GM12878 (cell line): ENCODE results near the gene NEBL. TPM values are rescaled to one million over a fixed set of nuclear protein-coding genes. Genes with fewer than 3 reads are reported as not detected.

Experiments used
- ATAC-seq: fragments of 200-7000 bp; cut with Tn5 transposase; 3 replicates; pipeline ENCODE4 v1.9.1; 2020; ENCODE audit warnings: mild to moderate bottlenecking, moderate library complexity
- BruUV-seq: library from RNA; stranded (reverse); fragments of 400-500 nt; replicated peaks from 2 replicates; lab custom pipeline; 2021; lab: Mats Ljungman, UMichigan
- CTCF ChIA-PET: fragments of 300-600 bp; sonication (Branson Sonifier 250); formaldehyde crosslinking; extraction: SDS; loops from one replicate; lab custom pipeline; 2021; ENCODE audit warnings: inconsistent platforms; lab: Yijun Ruan, JAX
- POLR2A ChIA-PET: fragments of 350-600 bp; formaldehyde crosslinking; extraction: SDS; loops from one replicate; lab custom pipeline; 2021; ENCODE audit warnings: inconsistent platforms; lab: Charles Lee
- RAD21 ChIA-PET: fragments of 300-600 bp; sonication (Branson Sonifier 250); formaldehyde crosslinking; loops from one replicate; lab custom pipeline; 2023; ENCODE audit warnings: antibody characterized with exemption; ENCODE audit not compliant: unreplicated experiment; lab: Charles Lee
- SMC1A ChIA-PET: fragments of 300-600 bp; sonication (Branson Sonifier 250); formaldehyde crosslinking; loops from one replicate; lab custom pipeline; 2023; ENCODE audit not compliant: unreplicated experiment, uncharacterized antibody; lab: Charles Lee
- DNase-seq: peaks from one replicate; pipeline ENCODE4 v3.0.0-alpha.2; 2011; ENCODE audit warnings: low read depth, low spot score
- FAIRE-seq: peaks from 3 replicates; lab custom pipeline; 2011; peaks lifted over from hg19 to GRCh38; lab: Jason Lieb, UNC
- H2AFZ ChIP-seq: 2 replicates; pipeline ENCODE4 v1.6.0; 2011; ENCODE audit warnings: low read depth, low read length, control low read depth; ENCODE audit not compliant: control insufficient read depth
- H3K27ac ChIP-seq: 2 replicates; pipeline ENCODE4 v1.5.1; 2011; ENCODE audit warnings: control low read depth; ENCODE audit not compliant: control insufficient read depth, insufficient read depth
- H3K27me3 ChIP-seq, 2 experiments: replicated peaks in 1 of 2; 2 replicates each; pipeline versions ENCODE4 v1.6.0 to v1.6.1; 2011; ENCODE audit warnings: low read length in 1 of 2; ENCODE audit not compliant: control insufficient read depth in 2 of 2, insufficient read depth in 2 of 2
- H3K36me3 ChIP-seq, 2 experiments: 2 replicates each; pipeline ENCODE4 v1.5.1; 2011; ENCODE audit warnings: low read length in 1 of 2; ENCODE audit not compliant: control insufficient read depth in 2 of 2, insufficient read depth in 2 of 2
- H3K4me1 ChIP-seq: 2 replicates; pipeline ENCODE4 v1.6.1; 2011; ENCODE audit warnings: mild to moderate bottlenecking, low read length, moderate library complexity, mixed read lengths; ENCODE audit not compliant: control insufficient read depth, insufficient read depth
- H3K4me2 ChIP-seq: 2 replicates; pipeline ENCODE4 v1.6.0; 2011; ENCODE audit warnings: control low read depth; ENCODE audit not compliant: control insufficient read depth, insufficient read depth
- H3K4me3 ChIP-seq: fragments of 200-600 bp; sonication (generic); 2 replicates; pipeline ENCODE4 v1.5.1; 2016
- H3K79me2 ChIP-seq: 2 replicates; pipeline ENCODE4 v1.6.0; 2011; ENCODE audit warnings: low read length; ENCODE audit not compliant: control insufficient read depth, insufficient read depth
- H3K9ac ChIP-seq: 2 replicates; pipeline ENCODE4 v1.8.0; 2011; ENCODE audit warnings: low read length, control low read depth, mixed read lengths; ENCODE audit not compliant: control insufficient read depth, insufficient read depth
- H3K9me3 ChIP-seq: replicated peaks from 3 replicates; pipeline ENCODE4 v1.5.1; 2011; ENCODE audit warnings: mild to moderate bottlenecking, low read length; ENCODE audit not compliant: control insufficient read depth, insufficient read depth
- H4K20me1 ChIP-seq: 2 replicates; pipeline ENCODE4 v1.6.0; 2011; ENCODE audit not compliant: control insufficient read depth, insufficient read depth
- MYC ChIP-seq: IDR thresholded peaks from 2 replicates; pipeline ENCODE4 v1.6.1; 2011; ENCODE audit warnings: mild to moderate bottlenecking, low read length, moderate library complexity, inconsistent platforms; ENCODE audit not compliant: insufficient read depth, insufficient replicate concordance, insufficient read length, severe bottlenecking
- SREBF2 ChIP-seq: IDR thresholded peaks from 2 replicates; pipeline ENCODE4 v1.6.1; 2012; ENCODE audit warnings: mild to moderate bottlenecking, low read length
- WRNIP1 ChIP-seq: IDR thresholded peaks from 2 replicates; pipeline ENCODE4 v1.6.1; 2011; ENCODE audit warnings: low read depth, low read length, improper control_type of control experiment, borderline replicate concordance
- WGBS: methylation state at CpG from one replicate; pipeline ENCODE4 v1.1.6; 2016; ENCODE audit warnings: low lambda C conversion rate; ENCODE audit not compliant: insufficient replicate concordance, insufficient coverage; ENCODE audit errors: missing lambda C conversion rate; 5-methylcytosine and 5-hydroxymethylcytosine counted together
- in situ Hi-C: fragments of 300-500 bp; cut with MboI; formaldehyde crosslinking; loops from 9 replicates; pipeline ENCODE4 v1.14.3; 2018; ENCODE audit warnings: mixed read lengths
- intact Hi-C: fragments of 100-400 bp; cut with micrococcal nuclease; formaldehyde crosslinking; loops from one replicate; pipeline ENCODE4 v1.14.2; 2022; ENCODE audit not compliant: unreplicated experiment
- polyA plus RNA-seq, 11 experiments: library from polyadenylated mRNA; depleted of rRNA in 4 of 11; unstranded in 6 of 11; stranded (reverse) in 5 of 11; fragments of >200 nt; fragmentation: Nextera tagmentation in 4 of 11; fragmentation: Illumina TruSeq in 1 of 11; extraction: Ambion mirVana in 4 of 11; extraction: Trizol in 1 of 11; gene quantifications; 1 replicate in 1 of 11; 2 replicates in 10 of 11; pipeline versions ENCODE4 v1.2.1 to v1.2.3, GENCODE V29; 2011 to 2016; ENCODE audit warnings: inconsistent platforms in 2 of 11, missing spikeins in 2 of 11, low read depth in 1 of 11
- total RNA-seq, 4 experiments: library from RNA; depleted of rRNA in 3 of 4; stranded (reverse); fragments of >200 nt in 3 of 4; fragmentation: Illumina TruSeq in 1 of 4; extraction: Trizol in 1 of 4; gene quantifications; 2 replicates each; pipeline versions ENCODE4 v1.2.1 to v1.2.3, GENCODE V29; 2013 to 2021
- TF ChIP-seq, protein P1 (sequence below): fragments of 150-350 bp; IDR thresholded peaks from 2 replicates; pipeline ENCODE4 v1.6.1; 2016; ENCODE audit warnings: low read depth, low read length

Gene NEBL
- total and polyA plus RNA-seq, 10 of the 15 experiments (the other 5 are each of a cell fraction or from before 2014, with no cell fraction given) = 0.04 to 0.56 (median 0.11) TPM; not detected in 6

DNA sequence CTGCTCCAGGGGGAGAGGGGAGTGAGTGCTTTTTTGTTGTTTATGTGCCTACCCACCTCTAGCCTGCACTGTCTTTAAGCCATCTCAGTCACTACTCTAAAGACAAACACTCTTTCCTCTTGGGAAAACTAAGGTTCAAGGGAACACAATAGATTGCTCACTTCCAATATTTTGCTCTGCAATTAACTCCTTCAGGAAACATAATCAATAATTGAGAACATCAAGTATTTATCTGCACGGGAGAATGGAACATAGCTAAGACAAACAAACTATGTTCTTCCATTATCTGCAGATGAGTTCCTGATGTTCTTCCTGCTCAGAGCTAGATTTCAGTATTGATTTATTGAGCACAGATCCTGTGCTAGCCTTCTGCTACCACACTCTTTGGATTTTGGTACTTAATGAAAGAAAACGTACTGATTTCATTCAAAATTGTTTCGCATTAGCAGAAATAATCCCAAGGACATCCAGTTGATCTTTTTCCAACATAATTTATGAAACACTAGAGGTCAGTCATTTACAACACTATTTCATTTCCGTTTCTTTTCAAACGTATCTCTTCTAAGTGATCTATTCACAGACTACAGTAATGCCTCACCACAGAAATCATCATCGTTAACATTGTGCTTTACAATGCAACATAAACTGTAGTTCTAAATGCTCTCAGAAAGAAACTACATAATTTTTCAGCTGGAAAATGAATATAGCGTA lies 8.3 kb downstream of the NEBL start:
- CTCF ChIA-PET = no interaction called here

More for the DNA sequence above, 8.3 kb downstream of the NEBL start:
- Histone ChIP-seq H3K9me3 (no peaks in the 10 kb centered on the region), H3K4me1 (no peaks in the 10 kb centered on the region), H3K4me2 (no peak overlapping the region), H3K27me3 (no peaks in the 10 kb centered on the region; a peak in 2 of 4 replicates), H3K27ac (no peak overlapping the region), H3K4me3 (no peak overlapping the region), H3K79me2 (no peaks in the 10 kb centered on the region), H4K20me1 (no peaks in the 10 kb centered on the region), H2AFZ (no peak overlapping the region), H3K36me3 (no peaks in the 10 kb centered on the region), H3K9ac (no peak overlapping the region)
- WGBS = 41% methylated on average over 7 of the region's 7 CpGs
- BruUV-seq = no TSS peak
- no peak for ATAC-seq
- no peak for DNase-seq
- no peak for TF ChIP-seq SREBF2
- TF ChIP-seq WRNIP1 = no peak
- no peak for TF ChIP-seq MYC
- TF ChIP-seq, protein P1, sequence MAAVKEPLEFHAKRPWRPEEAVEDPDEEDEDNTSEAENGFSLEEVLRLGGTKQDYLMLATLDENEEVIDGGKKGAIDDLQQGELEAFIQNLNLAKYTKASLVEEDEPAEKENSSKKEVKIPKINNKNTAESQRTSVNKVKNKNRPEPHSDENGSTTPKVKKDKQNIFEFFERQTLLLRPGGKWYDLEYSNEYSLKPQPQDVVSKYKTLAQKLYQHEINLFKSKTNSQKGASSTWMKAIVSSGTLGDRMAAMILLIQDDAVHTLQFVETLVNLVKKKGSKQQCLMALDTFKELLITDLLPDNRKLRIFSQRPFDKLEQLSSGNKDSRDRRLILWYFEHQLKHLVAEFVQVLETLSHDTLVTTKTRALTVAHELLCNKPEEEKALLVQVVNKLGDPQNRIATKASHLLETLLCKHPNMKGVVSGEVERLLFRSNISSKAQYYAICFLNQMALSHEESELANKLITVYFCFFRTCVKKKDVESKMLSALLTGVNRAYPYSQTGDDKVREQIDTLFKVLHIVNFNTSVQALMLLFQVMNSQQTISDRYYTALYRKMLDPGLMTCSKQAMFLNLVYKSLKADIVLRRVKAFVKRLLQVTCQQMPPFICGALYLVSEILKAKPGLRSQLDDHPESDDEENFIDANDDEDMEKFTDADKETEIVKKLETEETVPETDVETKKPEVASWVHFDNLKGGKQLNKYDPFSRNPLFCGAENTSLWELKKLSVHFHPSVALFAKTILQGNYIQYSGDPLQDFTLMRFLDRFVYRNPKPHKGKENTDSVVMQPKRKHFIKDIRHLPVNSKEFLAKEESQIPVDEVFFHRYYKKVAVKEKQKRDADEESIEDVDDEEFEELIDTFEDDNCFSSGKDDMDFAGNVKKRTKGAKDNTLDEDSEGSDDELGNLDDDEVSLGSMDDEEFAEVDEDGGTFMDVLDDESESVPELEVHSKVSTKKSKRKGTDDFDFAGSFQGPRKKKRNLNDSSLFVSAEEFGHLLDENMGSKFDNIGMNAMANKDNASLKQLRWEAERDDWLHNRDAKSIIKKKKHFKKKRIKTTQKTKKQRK = no peak
- in situ Hi-C loops = no loop called here
- ChIA-PET RAD21 (no interaction called here), SMC1A (no interaction called here), POLR2A (no interaction called here)
- intact Hi-C loops = loop anchor here (10.0 kb wide), 1 partner anchor 356 kb away; no protein-coding TSS in a partner anchor
- no peak for FAIRE-seq
